Measurements from ENCODE around the gene FZD10. TPM values are rescaled to one million over a fixed set of nuclear protein-coding genes. Genes with fewer than 3 reads are reported as not detected.
A peak's percentile ranks its signal among the peaks of the same experiment; 100 is the strongest.

The FZD10 gene
- total RNA-seq, 2 donors from 2014 or later, result 0.12 to 0.31 TPM

DNA sequence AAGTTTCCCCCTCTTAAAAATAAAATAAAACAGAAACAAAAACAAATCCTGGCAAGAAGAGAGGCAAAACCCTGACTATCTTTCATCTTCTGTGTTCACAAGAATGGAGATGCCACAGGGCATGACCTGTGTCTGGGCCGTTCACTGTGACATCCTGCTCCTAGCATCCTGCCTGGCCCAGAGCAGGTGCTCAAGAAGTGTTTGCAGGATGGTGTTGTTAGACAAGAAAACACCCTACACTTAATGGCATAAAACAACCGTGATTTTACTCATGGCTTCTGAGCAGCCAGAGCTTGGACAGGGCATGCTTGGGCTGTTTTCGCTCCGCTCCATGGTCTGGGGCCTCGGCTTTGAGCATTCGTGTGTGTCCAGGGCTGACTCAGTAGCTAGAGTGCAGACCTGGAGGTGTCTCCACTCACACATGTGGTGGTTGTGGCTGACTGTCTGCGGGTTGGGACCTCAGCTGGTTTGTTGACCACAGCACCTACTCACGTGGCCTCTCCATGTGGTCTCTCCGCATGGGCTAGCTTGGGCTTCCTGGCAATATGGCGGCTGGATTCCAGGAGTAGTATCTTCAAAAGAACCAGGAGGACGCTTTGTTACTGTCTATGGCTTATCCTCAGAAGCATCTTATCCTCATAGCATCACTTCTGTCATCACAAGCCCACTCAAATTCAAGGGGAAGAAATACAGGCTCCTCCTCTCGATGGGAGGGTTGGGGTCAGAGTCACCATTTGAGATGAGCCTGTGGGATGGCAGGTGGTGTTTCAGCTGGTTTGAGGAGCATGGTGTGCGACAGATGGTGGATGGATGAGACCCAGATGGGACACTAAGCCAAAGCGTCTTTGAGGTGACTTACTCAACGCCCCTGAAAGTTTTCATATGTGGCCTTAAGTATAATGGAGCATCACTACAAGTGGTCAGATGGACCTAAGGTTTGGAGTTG is 33.2 kb upstream of the FZD10 start:
- no peak for DNase-seq
- peak in 1 of 2 donors; percentile 6 for ATAC-seq
- intact Hi-C loops (cut with DNase I), result no loop called here

DNA sequence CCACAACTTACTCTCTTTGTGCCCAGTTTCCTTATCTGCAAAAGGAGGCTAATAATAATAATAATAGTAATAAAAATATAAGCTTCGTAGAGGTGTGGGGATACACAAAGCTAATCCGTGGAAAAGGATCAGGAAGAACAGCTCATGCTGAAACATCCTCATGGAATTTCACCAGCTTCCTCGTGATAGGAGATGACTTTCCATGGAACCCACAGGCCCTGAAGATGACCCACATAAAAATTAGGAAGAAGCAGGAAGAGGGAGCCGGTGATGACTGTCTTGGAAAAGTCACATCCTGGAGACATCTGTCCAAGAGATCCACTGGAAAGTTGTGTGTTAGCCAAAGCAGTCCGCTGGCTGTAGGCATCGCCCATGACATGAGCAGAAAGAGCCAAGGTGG is 31.9 kb upstream of the FZD10 start:
- ATAC-seq, result no peak
- intact Hi-C loops (cut with DNase I), result no loop called here
- DNase-seq, result no peak

DNA sequence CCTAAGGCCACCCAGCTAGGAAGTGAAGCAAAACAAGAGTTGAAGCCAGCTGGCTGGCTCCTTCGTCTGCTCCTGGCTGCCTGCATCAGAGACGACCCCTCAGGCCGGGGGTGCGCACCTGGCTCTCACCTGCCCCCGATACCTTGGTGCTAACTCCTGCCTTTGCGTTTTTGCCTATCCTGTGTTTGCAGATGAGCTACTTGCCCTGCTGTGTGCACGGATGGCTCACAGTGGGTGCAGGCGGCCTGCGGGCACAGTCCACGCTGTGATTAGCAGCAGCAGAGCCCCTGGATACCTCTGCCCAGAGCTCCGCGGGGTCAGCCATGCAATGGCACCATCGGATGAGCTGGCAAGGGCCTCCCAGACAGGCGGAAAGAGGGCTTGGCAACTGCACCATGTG is 31.2 kb upstream of the FZD10 start:
- intact Hi-C loops (cut with DNase I), result no loop called here

DNA sequence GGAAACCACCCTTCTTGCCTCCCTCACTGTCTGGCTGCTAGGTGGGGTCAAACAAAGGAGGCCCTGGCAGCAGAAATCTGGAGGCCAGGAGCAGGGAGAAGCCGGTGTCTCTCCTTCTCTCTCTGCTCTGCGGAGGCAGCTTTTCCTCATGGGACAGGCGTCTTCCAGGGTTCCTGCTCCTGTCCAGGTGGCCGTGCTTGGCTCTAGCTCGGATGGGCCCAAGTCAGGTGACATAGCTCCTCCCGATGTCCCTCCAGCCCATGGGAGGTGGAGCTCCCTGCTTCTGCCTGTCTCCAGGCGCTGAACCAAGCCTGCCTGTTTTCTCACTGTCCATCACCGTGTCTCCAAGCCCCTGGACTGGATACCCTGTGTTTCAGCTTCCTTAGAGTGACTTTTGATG is 30.5 kb upstream of the FZD10 start:
- no peak for DNase-seq
- intact Hi-C loops (cut with DNase I), result no loop called here
- no peak for ATAC-seq

More for the DNA sequence above, 31.2 kb upstream of the FZD10 start:
- DNase-seq, result no peak
- no peak for ATAC-seq

DNA sequence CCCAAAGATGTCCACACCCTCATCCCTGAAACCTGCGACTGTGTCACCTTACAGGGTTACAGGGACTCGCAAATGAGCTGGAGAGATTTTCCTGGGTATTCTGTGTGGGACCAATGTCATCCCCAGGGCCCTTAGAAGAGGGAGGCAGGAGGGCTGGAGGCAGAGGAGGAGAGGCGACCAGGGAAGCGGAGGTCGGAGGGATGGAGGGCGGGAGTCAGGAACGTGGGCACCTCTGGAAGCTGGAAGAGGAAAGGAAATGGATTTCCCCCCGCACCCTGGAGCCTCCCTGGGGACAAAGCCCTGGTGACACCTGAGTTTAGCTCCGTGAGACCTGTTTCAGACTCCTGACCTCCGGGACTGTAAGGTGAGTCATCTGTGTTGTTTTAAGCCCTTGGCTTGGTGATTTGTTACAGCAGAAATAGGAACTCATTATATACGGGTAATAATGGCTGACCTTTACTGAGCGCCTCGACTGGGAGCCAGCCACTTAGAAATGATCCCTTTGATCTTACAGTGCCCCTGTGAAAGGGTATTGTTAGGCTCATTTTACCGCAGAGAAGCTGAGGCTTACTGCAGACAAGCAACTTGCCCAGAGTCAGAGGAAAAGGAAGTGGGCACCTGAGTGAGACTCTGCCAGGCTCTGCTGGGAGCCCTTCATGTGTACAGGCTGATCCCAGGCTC is 29.3 kb upstream of the FZD10 start:
- intact Hi-C loops (cut with DNase I), result no loop called here
- DNase-seq (no peak), ATAC-seq (no peak)

DNA sequence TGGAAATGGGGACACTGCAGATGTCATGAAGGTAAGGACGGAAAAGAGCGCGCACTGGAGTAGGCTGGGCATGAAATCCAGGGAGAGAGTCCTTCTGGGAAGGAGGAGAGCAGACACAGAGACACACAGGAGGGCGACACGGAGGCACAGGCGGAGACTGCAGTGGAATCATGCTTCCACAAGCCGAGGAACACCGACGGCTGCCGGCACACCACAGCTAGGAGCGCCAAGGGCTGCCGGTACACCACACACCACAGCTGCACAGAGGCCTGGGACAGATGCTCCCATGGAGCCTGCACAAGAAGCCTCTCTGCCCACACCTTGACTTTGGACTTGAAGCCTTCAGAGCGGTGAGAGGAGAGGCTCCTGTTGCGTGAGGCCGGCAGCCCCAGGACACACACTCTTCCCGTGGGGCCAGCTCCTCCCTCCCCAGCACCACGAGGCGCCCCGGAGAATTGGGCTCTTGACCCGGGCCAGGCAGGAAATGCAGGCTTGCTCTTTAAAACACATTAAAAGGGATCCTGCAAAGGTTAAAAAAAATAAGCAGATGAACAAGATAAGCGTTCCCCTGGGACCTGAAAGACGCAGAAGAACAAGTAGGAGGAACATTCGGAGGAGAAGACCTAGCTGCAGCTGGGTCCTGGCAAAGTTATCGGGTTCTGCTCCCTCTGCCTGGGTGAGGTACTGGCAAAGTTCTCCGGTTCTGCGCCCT is 28.3 kb upstream of the FZD10 start:
- no peak for DNase-seq
- intact Hi-C loops (cut with DNase I), result no loop called here
- ATAC-seq, result no peak

DNA sequence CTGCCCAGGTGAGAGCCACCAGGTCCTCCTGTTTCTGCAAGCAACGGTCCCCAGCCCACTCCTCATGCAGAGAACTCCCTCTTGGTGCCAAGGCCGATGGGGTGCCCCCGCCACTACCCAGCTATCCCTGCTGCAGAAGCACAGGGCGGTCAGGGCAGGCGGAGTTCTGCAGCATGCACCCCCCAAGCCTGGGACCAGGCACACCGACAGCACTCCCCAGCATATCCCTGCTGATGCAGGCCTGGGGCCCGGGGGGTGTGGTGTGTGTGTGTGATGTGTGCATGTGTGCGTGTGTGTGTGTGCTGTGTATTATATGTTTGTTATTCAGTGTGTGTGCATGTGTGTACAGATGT is 27.7 kb upstream of the FZD10 start:
- DNase-seq (no peak), ATAC-seq (no peak)
- intact Hi-C loops (cut with DNase I), result no loop called here

DNA sequence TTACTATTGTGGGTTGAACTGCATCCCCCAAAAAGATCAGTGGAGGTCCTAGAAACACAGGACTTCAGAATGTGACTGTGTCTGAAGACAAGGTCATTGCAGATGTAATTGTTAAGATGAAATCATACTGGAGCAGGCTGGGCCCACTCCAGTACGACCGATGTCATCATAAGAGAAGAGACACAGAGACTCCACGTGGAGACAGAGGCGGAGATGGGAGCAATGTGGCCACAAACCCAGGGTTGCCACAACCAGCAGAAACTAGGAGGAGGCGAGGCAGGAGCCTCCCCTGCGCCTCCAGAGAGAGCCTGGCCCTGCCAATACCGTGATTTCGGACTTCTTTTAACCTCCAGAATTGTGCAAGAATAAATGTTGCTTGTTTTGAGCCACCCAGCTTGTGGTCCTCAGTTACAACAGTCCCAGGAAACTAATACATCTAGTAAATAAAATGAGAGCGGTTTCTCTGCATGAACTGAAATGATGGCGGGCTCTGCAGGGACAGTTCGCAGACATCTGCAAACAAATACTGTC is 25.7 kb upstream of the FZD10 start:
- intact Hi-C loops (cut with DNase I), result no loop called here
- DNase-seq (no peak), ATAC-seq (no peak)

DNA sequence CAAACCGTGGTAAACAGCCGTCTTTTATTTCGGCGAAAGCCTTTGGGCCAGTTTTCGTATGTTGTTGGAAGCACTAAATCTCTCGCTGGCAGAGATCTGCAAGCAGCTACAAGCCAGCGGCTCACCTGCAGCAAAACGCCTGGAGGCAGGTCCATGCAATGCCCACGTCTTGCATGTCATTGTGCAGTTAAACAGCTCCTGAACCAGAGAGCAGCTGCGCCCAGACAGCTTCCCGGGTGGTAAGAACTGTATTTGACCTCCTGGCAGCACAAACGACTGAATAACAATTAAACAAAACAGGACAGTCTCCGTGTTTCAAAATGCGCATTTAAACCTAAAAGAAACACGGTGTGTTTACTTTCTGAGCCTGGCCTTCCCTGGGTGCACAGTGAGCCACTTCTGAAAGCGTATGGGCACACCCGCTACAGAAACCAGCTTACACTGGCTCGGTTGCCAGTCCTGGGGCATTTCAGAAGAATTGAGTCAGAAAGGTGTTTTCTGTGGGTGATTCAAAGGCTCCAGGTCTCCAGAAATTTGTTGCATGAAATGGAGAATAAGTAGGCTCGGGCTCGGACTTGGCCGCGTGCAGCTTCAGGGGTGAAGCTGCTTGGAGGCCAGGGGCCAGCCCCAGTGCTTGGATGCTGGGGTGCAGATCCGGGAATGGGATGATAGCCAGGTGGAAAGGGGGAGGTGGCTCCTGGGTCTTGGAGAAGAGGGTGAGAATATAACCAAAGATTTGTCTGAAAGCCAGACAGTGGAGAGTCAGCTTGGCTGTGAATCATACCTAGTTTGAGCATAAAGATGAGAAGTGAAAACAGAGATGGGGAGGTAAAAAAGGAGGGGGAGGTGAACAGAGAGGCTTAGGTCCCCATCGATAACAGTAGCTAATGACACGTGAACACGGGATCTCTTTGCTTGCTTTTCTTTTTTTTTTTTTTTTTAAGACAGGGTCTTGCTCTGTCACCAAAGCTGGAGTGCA is 24.9 kb upstream of the FZD10 start:
- intact Hi-C loops (cut with DNase I), result no loop called here
- DNase-seq (no peak), ATAC-seq (no peak)

DNA sequence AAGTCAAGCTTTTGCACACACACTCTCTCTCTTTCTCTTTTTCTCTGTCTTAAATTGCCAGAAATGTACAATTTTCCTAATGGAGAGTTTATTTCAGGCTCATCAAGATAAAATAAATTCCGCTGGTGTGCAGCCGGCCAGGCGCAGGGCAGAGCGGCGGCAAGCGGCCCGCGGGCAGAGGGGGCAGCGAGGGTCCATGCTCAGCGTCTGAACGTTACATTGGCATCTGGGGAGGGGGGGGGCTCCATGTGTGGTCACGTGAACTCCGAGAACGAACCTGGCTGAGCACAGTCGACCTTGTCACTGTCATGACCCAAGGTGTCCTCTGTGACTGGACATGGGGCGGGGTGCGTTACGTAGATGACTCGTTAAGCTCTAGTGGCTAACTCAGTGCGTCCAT is 23.8 kb upstream of the FZD10 start:
- no peak for ATAC-seq
- intact Hi-C loops (cut with DNase I), result no loop called here
- no peak for DNase-seq

DNA sequence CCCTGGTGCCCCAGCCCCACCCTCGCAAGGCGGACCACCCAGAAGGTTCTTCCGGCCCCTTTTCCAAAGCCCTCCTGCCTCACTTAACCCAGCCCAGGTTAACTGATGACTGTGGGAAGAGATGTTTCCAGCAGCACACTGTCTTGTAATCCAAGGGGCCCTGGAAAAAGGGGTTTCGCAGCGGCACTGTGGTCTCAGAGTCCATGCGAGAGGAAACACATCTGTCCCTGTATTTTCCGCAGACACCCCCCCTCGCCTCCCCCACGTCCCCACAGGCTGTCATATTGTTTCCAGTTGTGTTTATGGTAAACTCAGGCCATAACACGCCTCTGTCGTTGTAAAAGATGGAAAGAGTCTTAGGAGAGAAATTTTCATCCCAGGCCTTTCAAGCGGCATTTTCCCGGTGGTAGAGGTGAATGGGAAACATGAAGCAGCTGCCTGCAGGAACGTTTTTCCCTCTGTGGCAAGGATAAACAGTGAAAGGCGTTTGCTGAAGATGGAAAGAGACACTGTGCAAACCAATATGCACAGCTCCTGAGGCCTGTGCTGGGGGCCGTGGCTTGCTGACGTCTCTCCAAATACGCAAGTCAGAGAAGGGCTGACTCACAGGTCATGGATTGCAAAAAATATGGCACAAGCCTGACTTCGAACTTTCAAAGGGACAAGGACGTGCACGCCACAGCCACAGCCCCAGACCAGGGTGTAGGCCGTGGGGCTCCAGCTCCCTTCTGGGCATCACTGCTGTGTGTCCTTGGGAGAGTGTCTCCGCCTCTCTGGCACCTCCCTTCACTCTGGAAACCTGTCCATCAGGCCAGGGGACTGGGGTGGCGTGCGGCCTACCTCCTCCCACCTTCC is 22.5 kb upstream of the FZD10 start:
- DNase-seq, result no peak
- intact Hi-C loops (cut with DNase I), result no loop called here

DNA sequence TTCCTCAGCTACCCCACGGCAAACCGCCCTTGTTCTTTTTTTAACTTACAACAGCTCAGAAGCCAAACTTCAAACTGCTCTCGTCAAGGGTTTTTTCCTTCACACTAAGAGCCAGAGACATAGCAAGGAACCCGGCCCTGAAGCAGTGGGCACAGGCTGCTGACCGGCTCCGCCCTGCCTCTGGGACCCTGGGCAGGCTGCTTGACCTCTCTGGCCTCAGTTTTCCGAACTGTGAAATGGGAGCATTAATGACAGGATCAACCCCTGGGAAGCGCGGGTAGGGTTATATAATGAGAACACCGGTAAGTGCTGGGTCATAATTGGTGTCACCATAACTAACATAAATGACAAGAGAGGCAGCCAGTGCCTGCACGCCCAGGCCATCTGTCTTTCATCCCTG is 21.2 kb upstream of the FZD10 start:
- no peak for ATAC-seq
- no peak for DNase-seq
- intact Hi-C loops (cut with DNase I), result no loop called here

More for the DNA sequence above, 22.5 kb upstream of the FZD10 start:
- ATAC-seq, result no peak

DNA sequence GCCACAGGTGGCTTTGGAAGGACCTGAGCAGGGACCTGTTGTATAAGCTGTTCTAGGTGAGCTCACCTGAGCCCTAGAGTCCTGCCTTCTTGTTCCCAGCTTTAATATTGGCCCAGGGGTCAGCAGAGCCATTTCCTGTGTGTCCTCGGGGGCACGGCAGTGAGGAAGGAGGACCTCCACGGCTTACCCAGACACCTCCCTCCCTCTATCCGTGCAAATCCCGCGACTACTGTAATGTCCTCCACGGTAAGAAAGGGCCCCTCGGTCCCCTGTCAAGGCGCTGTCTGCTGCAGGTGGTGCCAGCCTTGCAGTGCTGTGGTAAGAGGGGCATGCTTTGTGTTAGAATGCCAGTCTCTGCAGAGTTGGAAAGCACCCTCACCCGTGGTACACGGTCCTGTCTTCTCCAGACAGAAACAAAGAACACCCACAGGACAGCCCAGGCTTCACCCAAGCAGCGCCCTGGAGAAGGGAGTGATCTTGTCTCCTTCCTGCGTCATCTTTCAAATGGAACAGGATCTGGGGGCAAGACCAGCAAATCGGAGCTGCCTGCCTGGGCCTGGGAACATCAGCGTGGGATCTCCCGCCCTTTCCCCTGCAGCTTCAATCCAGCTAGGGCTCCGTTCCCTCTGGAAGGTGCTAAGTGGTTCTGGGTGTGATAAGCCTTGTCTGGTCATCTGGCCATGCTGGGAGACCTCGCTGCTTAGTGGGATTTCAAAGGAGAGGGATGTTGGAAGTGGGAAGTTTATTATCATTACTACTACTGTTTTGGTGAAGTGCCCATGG is 20.2 kb upstream of the FZD10 start:
- DNase-seq (no peak), ATAC-seq (no peak)
- intact Hi-C loops (cut with DNase I), result no loop called here

DNA sequence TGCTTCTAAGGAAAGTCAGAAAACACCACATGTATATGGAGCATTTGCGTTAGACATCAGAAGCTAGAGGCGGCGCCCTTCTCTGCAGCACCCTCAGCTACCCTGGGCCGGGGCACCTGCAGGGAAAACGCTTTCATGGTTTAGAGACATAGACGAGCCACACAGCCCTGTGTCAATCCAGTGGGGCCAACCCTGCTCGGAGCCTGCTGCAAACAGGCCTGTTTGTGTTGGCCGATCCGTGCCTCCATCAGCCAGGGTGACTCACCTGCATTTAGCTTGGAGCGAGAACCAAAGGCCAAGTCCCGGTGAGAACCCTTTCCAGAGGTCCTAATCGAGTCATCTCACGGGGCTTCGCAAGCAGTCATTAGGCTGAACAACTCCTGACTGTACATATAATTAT is 19.5 kb upstream of the FZD10 start:
- no peak for DNase-seq
- ATAC-seq, result no peak
- intact Hi-C loops (cut with DNase I), result no loop called here

DNA sequence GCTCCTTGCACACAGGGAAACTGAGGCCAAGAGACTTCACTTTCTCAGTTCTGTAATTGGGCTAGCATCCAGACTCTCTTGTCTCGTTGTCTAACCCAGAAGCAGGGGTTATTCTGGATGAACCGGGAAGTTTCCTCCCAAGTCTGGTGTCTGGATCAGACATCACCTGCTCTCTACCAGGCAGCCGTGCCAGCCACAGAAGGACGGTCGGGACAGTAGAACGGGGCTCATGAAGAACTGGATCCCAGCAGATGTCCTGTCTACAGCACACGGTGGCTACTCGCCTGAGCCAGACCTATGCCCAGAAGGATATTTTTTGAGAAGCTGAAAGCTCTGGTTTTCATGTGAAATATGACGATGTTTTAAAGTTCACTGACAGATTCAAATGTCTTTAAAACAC is 19.1 kb upstream of the FZD10 start:
- intact Hi-C loops (cut with DNase I), result no loop called here
- ATAC-seq (no peak), DNase-seq (no peak)

DNA sequence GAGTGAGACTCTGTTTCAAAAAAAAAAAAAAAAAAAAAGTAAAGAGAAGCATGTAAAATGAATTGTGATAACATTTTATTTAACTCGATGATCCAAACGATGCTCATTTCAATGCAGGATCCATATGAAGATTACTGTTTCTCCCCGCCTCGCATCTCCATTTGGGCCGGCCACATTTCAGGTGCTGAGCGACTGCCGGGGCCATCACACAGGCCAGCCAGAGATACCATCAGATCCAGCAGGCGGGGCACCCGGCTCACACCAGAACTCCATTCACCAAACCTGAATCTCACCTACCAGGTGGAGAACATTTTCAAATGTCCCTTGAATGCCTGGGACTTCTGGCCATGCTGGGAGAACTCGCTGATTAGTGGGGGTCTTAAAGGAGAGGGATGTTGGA is 18.0 kb upstream of the FZD10 start:
- ATAC-seq (no peak), DNase-seq (no peak)
- intact Hi-C loops (cut with DNase I), result no loop called here

DNA sequence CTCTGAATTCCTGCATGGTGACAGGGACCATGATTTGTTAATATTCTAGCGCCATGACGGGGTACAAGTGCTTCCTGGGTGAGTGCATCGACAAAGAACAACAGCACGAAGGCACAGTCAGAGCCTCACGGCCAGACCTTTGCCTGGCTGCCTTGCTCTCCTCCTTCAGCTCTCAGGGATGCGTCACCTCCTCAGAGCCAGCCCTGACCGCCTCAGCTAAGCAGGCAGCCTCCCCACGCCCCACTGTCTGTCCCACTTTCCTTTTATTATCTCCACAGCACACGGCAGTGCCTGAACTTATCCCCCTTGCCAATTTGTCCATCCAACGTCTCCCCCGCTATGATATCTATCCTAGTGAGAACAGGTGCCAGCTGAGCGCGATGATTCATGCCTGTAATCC is 16.5 kb upstream of the FZD10 start:
- peak in 1 of 2 donors; percentile 40 for ATAC-seq
- intact Hi-C loops (cut with DNase I), result no loop called here
- DNase-seq, result no peak

Measured in left cardiac atrium (tissue), 4 donors.